T-helper 22 cell (primary cell): ENCODE results near the gene MVK.

Source experiments
- DNase-seq: peaks from one replicate; pipeline ENCODE4 v3.0.0-alpha.2; 2020; ENCODE audit warnings: low read depth

MVK gene

DNA sequence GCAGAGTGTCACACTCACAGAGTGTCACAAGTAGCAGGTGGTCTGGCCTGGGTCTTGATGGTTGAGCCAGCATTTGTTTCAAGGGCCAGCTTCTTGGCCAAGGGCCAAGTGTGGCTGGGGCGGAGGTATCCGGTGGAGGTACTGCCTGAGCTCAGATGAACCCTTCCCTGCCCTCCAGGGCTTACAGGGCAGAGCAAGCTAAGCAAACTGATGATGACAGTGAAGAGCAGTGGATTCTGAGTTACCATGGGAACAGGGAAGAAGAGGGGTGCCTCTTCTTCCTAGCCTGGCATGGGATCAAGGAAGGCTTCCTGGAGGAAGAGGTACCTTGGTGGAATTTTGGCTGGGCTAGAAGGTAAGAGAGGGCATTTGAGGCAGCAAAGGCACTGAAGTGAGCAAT, 35.7 kb downstream of the MVK start:
- no peak for DNase-seq

DNA sequence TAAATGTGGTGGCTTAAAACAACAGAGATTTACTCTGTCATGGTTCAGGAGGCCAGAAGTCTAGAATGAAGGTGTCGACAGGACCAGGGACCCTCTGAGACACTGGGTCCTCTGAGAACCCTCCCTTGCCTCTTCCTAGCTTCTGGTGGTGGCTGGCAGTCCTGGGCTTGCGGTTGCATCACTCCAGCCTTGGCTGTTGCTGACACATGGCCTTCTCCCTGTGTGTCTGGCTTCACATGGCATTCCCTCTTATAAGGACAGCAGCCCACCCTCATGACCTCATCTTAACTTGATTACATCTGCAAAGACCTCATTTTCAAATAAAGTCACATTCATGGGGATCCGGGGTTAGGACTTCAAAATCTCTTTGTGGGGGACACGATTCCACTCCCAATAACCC, 36.9 kb downstream of the MVK start:
- no peak for DNase-seq

DNA sequence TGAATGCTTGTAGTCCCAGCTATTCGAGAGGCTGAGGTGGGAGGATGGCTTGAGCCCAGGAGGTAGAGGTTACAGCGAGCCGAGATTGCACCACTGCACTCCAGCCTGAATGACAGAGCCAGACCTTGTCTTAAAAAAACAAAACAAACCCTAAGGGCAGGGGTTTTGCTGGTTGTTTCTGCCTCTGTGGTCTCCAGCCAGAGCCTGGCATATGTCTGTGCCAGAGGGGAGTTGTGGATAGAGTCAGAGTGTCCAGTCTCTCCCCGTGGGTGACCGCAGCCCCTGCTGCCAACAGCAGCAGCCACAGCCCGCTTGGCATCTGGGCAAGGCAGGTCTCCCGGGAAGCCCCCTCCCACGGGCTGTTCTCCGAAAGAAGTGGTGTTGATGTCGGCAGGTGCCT, 37.6 kb downstream of the MVK start:
- DNase-seq: no peak

DNA sequence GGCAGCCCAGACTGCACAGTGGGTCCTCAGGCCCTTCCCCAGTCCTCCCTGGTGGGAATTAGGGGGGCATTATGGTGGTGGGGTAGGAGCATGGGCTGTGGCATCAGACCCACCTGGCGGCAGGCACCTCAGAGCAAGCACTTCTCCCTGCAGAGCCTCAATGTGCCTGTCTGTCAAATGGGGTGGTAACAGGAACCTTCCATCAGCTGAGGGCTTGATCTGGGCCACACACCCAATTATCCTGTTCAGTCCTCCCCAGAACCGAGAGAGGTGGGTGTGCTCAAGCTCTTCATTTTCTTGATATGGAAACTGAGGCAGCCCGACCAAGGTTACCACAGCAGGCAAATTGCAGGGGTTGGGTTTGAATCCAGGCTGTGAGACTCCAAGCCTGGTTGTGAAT, 38.4 kb downstream of the MVK start:
- DNase-seq: no peak

DNA sequence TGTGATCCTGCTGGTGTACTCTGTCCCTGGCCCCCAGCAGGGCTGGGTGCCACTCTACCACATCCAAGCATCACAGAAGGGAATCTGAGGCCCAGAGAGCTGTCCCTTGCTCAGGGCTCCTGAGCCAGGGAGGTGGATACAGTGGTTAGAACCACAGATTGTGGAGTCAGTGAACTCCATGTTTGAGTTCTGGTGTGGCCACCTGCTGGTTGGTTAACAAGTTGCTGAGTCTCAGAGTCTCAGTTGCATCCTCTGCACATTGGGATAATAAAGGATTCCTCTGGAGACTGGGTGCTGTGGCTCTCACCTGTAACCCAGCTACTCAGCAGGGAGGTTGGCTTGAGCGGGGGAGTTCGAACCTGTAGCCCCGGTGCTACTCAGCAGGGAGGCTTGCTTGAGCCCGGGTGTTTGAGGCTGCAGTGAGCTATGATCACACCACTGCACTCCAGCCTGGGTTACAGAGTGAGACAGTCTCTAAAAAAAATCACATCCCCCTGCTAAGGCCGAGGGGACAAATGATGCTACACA, 39.4 kb downstream of the MVK start:
- no peak for DNase-seq

DNA sequence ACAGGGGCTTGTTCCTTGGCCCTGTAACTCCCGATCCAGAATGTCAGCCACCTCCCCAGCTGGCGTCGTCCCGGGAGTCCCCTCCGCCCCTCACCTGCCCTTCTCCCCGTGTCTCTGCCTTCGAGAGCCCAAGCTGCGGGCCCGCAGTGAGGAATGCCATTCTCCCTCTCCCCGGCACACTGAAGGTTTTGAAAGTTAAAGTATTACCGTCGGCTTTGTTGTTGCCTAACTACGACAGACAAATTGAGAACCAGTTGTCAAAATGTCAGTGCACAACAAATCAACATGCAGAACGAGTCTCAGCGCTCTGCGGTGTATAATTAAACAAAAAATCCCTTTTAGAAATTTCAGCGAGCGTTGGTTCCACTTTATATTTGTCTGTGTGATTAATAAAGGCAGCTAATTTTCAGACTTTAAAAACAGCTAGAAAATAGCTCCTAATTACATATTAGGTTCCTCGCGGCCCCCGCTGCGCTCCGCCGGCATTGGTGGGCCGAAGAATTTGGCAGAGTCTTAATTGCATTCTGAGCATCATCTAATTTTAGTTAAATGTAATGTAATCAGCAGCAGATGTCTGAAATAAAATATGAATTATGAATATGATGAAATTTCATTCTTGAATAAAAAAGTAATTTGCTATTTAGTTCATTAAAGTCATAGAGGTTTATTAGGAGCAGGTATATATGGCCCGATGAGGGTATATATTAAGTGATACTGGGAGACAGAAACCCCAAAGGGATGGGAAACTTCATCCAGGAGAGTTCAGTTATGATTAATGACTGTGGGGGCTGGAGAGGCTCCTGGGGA, 40.3 kb downstream of the MVK start:
- no peak for DNase-seq

DNA sequence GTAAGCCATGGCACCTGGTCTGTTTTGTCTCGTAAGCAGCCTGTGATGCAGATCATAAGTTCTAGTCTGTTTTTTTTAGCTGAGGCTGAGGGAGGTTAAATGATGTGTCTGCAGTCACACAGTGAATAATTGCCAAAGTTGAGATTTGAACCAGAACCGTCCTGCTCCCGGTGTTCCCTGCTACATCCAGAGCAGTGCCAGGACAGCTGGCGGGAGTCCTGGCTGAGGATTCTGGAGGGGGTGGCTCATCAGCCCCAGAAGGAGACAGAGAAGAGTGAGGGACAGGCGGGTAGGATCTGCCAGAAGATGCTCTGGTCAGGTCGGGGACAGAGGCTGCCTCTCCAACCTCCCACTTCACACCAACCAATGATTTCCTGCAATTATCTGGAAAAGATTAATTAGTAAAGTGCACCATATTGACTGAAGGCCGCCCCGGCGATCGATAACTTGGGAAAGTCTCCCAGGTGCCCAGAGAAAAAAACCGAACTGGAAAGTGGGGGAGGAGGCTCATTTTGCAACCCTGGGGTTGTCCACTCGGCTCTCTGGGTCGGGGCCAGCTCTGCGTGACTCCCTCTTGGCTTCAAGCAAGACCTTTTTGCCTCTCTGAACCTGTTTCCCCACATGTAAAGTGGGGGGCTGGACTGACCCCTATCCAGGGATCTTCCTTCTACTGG, 42.1 kb downstream of the MVK start:
- DNase-seq: no peak

DNA sequence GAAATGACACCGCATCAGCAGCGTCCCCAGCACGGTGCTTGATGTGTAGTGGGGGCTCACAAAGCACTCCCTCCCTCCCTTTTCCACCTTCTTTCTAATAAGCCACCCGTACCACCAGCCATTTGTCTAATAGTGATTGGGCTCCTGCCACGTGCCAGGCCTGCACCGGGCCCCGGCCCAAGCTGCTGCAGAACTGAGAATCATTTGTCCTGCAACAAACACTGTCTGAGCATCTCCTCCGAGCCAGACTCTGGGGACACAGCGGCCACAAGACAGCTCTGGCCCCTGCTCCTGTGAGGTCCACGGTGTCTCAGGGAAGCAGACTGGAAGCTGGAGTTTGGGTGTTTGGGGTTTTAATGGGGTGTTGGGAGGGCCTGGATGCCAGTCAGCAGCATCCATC, 43.9 kb downstream of the MVK start:
- no peak for DNase-seq

DNA sequence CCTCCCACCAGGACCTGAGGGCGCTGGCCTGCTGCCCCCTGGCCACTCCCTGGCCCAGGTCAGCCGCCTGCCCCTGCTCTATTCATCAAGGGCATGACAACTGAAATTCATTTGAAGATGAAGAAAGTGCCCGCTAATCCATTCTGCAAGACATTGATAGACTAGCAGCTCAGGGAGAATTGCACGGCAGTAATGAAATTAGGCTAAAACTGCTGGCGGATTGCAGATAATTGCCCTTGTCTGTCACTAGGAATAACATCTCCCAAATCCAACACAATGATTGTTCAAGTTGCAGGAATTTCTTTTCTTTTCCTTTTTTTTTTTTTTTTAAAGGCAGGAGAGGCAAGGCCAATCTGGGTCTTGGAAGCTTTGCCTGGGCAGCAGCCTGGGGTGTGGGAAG, 44.5 kb downstream of the MVK start:
- no peak for DNase-seq

DNA sequence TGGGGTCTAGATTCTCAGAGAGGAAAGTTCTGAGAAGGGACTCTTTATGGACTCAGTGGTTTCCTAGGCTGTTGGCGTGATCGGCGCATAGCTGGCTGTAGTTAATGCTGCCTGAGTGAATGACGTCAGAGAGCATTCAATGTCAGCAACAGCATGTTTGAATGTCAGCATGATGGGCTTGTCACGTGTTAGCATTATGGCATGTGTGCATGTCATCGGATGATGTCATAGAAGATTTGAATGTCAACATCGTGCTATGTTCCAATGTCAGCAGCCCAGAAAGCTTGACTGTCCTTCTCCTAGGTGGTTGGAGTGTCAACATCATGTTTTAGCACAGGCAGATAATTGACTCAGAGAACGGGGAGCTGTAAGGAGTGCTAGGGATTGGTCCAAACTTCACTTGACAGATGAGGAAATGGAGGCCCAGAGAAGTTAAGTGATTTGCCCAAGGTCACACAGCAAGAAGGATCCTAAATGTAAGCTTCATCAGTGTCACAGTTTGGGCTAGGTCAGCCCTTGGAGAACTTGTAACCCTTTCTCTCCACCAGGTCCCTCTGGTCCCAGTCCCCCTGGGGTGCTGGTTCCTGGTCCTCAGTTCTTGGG, 45.5 kb downstream of the MVK start:
- no peak for DNase-seq

DNA sequence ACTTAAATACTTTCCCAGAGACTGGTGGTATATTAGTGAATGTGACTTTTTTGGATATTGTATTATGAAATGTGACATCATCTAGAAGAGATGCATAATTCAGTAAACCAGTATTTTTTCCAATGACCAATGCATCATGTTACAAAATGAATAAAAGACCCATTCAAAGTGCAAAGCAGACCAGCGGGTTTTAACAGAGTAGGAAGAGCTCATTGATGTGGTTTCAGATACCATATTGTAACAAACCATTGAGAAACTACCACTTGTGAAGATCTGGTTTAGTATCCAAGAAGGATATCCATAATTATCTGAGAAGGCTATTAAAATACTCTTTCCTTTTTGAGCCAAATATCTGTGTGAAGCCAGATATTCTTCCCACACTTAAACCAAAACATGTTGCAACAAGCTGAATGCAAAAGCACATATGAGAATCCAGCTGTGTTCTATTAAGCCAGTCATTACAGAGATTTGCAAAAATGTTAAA, 47.7 kb downstream of the MVK start:
- DNase-seq: no peak

DNA sequence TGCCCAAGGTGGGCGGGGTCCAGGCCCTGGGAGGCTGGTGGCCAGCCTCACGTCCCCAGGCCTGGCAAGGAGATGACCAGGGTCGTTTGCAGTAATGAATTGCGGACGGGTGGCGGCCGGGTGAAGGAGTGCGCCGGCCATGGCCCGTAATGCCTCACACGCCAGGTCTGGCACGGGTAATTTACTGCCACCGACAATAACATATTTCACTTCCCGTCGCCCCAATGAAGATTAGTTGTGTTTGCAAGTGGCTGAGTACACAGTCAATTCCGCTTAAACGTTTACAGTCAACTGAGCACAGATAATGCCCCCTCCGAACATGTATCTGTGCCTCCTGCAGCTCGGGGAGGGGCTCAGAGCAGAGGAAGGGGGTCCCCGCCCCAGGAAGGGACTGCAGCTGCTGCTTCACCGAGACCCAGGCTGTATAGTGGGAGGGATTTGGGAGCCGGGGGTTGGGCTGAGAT, 48.3 kb downstream of the MVK start:
- no peak for DNase-seq

DNA sequence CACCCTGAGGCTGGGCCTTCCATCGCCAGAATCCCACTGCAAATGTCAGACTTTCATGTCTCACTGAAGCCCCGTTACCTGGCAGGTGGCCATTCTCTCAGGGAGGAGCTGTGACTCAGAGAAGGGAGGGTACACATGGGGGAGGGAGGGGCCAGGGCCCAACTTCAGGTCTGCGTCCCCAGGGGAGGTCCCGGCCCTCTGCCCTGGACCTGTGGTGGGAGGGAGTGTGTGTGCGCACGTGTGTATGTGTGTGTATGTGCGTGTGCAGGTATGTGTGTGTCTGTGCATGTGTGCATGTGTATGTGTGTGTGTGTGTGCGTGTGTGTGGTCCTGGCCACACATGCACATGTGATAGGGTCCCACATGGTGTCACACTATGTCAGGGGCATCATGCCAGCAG, 50.9 kb downstream of the MVK start:
- DNase-seq: no peak

DNA sequence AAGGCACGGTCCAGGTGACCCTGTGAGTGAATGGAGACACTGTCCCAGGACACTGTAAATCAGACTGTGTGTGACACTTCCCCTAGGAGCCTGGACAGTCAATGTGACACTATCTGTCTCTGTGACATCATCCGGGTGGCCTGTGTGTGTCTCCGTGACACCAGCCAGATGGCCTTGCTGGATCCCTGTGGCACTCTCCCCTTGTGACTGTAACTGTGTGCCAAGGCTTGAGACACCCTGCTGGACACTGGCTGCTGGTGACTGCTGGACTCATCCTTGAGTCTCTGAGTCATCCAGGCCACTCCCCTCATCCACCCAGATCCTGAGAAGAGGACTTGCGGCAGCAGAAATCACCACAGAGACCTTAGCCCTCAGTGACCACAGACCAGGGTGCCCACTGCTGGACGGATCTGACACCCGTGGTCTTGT, 51.6 kb downstream of the MVK start:
- DNase-seq: no peak

DNA sequence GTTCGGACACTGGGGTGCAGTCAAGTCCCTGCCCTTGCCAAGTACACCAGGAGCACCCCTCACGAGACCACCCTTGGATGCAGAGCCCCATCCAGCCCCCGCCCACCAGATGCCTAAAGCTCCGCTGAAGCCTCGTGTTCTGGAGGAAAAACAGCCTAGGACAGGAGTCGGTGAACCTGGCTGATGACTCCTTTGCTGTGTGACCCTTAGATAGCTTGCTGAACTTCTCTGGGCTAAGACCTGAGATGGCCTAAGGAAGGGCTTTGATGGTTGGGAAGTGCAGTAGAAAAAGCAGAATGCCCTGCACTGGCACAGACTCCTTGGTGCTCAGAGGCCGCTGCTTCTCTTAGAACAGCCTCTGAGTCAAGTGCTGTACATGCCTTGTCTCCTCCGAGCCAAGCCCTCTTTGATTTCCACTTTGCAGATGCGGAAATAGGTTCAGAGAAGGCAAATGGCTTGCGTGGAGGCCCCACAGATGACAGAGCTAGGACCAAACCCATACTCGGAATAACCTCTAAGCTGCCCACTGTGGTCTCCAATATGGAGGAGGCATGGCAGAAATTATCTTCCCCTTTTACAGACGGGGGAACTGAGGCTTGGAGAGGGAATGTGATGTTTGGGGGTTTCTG, 52.3 kb downstream of the MVK start:
- DNase-seq: no peak

DNA sequence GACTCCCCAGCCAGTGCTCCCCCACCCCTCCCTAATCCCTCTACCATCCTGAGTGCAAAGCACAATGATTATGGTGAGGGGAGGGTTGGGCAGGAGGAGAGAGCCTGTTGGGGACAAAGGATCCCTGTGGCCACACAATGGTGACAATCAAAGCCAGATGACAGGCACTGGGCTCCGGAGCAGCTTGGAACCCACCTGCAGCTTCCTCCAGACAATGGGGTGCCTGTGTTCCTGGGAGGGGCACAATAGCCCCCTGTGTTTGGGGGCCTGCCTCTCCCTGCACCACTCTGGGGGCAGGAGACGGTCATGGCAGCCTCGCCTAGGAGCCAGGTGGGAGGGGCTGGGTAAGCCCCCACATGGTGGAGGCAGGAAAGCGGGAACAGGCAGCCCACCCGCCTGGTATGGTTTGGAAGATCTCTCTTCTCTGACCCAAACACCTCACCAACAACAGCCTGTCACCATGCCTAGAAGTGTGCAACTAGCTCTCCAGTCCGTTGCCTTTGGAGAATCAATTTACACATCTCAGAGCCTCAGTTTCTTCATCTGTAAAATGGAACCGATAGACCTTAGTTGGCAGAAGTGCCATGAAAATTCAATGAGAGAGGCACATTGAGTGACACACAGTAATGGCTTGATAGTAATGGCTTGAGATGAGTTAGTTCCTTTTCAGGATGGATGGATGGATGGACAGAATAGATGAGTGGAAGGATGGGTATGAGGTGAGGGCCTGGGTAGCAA, 53.0 kb downstream of the MVK start:
- no peak for DNase-seq

DNA sequence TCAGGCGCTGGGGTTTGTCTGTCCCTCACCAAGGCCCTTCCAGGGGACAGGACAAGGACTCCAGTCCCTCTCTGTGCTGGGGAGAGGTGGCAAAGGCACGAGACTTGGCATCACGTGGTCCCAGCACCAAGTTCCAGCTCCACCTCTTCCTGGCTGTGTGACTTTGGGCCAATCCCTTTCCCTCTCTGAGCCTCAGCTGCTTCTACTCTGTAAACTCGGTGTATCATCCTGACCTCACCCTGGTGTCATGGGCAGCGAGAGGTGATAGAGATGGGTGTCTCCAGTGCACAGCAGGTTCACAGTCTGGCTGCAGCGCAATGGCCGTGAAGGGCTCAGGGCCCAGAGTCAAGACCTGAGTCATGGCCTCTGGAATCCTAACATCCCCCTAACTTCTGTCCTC, 54.0 kb downstream of the MVK start:
- DNase-seq: no peak

DNA sequence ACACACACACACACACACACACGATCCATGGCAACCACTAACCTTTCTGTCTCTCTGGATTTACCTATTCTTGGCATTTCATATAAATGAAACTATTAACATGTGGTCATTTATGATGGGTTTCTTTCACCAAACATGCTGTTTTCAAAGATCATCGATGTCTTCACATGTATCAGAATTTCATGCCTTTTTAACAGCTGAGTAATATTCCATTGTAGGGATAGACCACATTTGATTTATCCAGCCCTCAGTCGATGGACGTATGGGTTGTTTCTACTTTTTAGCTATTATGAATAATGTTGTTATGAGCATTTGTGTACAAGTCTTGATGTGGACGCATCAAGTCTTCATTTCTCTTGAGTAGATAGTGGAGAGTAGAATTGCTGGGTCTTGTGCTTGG, 56.5 kb downstream of the MVK start:
- no peak for DNase-seq

DNA sequence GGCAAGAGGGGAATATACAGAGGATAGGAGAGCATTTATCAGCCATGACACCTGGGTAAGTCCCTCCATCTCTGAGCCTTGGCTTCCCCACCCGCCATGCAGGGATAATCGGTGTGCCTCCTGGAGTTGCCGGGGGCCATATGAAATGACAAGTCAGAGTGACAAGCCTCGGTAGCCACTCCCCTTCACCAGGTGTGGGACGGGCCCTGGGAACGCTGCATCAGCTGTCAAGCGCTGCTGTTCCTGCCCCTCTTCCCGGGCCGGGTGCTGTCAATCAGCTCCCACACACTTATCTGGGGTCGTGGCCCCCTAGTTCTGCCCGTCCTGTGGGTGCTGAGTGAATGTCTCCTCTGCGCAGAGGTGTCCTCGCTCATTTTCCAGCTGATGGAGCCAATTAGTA, 57.2 kb downstream of the MVK start:
- DNase-seq: no peak

DNA sequence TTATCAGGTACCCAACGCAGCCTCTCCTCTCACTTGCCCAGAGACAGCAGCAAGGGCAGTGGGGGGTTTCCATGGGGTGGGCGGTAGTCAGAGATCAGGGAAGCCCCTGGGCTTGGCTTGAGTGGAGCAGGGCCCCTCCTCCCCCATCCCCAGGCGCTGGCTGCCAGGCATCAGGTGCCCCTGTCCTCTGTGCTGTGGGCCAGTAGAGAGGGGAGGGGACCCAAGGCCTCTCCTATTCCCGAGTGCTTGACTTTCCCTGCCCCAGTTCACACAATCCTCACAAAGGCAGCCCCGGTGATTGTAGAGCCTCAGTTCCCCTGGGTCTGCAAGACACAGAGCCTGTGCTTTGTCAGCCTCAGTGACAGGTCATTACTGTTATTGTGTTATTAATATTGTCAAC, 57.7 kb downstream of the MVK start:
- DNase-seq: no peak

DNA sequence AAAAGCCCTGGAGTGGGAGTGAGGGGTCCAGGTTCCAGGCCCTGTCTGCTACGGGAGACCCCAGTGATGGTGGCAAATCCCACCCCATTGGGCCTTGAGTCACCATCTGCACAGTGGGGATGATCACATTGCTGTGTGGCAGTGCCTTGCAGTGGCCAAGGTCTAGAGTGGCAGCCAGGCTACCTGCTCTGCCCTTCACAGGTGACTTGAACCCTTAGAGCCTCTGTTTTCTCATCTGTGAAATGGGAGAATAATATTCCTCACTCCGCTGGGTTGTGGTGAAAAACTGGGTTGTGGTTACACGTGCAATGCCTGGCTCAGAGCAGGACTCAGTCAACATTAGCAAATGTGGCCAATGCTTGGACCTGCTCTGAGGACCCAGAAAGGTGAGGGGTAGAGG, 58.2 kb downstream of the MVK start:
- DNase-seq: no peak

DNA sequence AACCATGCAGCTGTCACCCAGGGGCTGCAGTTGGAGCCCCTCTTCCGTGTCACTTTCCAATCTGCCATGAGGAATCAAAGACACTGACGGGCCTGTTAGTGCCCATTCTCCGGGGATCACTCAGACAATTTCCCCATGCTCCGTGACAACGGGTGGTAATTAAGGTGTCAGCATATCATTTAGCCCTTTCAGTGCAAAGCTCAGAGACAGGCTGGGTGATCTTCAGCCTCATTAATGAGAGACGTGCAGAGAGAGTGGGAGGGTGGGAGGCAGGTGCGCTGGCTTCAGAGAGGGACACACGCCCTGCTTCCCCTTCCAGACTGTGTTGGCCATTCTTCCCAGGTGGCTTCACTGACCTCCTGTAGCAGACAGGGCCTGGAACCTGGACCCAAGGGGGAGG, 58.7 kb downstream of the MVK start:
- DNase-seq: no peak
